ENCODE measurements around the gene CNPY4. TPM values are rescaled to one million over a fixed set of nuclear protein-coding genes. Genes with fewer than 3 reads are reported as not detected.

The CNPY4 gene
- total and polyA plus RNA-seq, 2 donors from 2014 or later = 11.6 to 22.0 TPM

DNA sequence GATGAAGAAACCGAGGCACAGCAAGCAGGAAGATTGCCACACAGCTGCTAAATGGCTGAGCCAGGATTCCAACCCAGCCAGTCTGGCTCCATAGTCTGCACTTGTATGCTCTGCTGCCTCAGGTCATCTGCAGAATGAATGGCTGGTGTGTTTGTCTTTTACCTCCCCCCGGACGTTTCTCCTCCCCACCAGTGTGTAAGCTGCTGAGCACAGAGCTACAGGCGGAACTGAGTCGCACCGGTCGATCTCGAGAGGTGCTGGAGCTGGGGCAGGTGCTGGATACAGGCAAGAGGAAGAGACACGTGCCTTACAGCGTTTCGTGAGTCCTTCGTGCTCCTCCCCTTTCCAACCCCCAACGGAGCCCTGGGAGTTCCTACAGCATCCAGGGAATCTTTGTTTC lies 2.6 kb downstream of the CNPY4 start:
- H3K27ac ChIP-seq (ENCODE audit: low read depth in 2 of 2, low read length in 2 of 2) = no peak overlapping the region
- no peaks in the 10 kb centered on the region for H3K27me3 ChIP-seq (ENCODE audit: control insufficient read depth, insufficient read depth, low read length)
- peaks cover 0 to 16% (median 16%) of the 10 kb centered on the region in 3 donors for H3K4me1 ChIP-seq (ENCODE audit: control insufficient read depth in 2 of 3, insufficient read depth in 2 of 3, low read depth in 1 of 3, low read length in 3 of 3)
- no peak overlapping the region for H3K4me3 ChIP-seq (ENCODE audit: low read length in 3 of 3)
- no peak for TF ChIP-seq CTCF (IDR thresholded peaks at IDR 0.05; ENCODE audit: borderline replicate concordance, extremely low read depth, insufficient read depth)
- intact Hi-C loops (cut with DNase I) = no loop called here
- DNase-seq (peak in 1 of 5 donors; percentile 47), FAIRE-seq (no peak)
- no peaks in the 10 kb centered on the region for H3K9me3 ChIP-seq (ENCODE audit: control insufficient read depth in 2 of 3, insufficient read depth in 1 of 3, low read length in 3 of 3)
- H3K9ac ChIP-seq (ENCODE audit: low read length in 3 of 3) = no peak overlapping the region
- no peaks in the 10 kb centered on the region for H3K36me3 ChIP-seq (ENCODE audit: control insufficient read depth in 2 of 3, insufficient read depth in 3 of 3, low read length in 3 of 3)

DNA sequence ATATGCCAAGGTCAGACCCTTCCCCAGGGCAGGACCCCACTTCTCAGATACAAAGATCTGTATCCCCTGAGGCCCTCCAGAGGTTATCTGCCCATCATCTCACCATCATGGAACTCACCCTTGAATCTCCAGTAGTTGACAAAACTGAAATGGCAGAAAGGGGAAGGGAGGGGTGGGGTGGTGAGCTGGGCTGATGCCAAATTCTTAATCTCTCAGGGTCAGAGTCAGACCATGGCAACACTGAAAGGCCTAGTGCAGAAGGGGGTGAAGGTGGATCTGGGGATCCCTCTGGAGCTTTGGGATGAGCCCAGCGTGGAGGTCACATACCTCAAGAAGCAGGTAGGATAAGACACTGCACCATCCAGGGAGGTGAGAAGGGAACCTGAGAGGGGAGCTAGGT lies 3.1 kb downstream of the CNPY4 start:
- H3K9ac ChIP-seq (ENCODE audit: low read length in 3 of 3) = no peak overlapping the region
- H3K4me3 ChIP-seq (ENCODE audit: low read length in 3 of 3) = no peak overlapping the region
- intact Hi-C loops (cut with DNase I) = no loop called here
- FAIRE-seq = no peak
- no peaks in the 10 kb centered on the region for H3K36me3 ChIP-seq (ENCODE audit: control insufficient read depth in 2 of 3, insufficient read depth in 3 of 3, low read length in 3 of 3)
- H3K27me3 ChIP-seq (ENCODE audit: control insufficient read depth, insufficient read depth, low read length) = no peaks in the 10 kb centered on the region
- no peak for DNase-seq
- no peaks in the 10 kb centered on the region for H3K9me3 ChIP-seq (ENCODE audit: control insufficient read depth in 2 of 3, insufficient read depth in 1 of 3, low read length in 3 of 3)
- TF ChIP-seq CTCF (IDR thresholded peaks at IDR 0.05; ENCODE audit: borderline replicate concordance, extremely low read depth, insufficient read depth) = no peak
- H3K4me1 ChIP-seq (ENCODE audit: control insufficient read depth in 2 of 3, insufficient read depth in 2 of 3, low read depth in 1 of 3, low read length in 3 of 3) = peaks cover 0 to 16% (median 16%) of the 10 kb centered on the region in 3 donors
- H3K27ac ChIP-seq (ENCODE audit: low read depth in 2 of 2, low read length in 2 of 2) = no peak overlapping the region

GRCh38 chr7:100124301-100125230 lies 5.1 kb downstream of the CNPY4 start:
- H3K9me3 ChIP-seq (ENCODE audit: control insufficient read depth in 2 of 3, insufficient read depth in 1 of 3, low read length in 3 of 3) = no peaks in the 10 kb centered on the region
- no peak for FAIRE-seq
- no peak overlapping the region for H3K4me3 ChIP-seq (ENCODE audit: low read length in 3 of 3)
- DNase-seq = peak in 1 of 5 donors; percentile 45
- H3K9ac ChIP-seq (ENCODE audit: low read length in 3 of 3) = no peak overlapping the region
- H3K4me1 ChIP-seq (ENCODE audit: control insufficient read depth in 2 of 3, insufficient read depth in 2 of 3, low read depth in 1 of 3, low read length in 3 of 3) = peaks cover 0 to 19% (median 15%) of the 10 kb centered on the region in 3 donors
- no peak overlapping the region for H3K27ac ChIP-seq (ENCODE audit: low read depth in 2 of 2, low read length in 2 of 2)
- intact Hi-C loops (cut with DNase I) = no loop called here
- H3K36me3 ChIP-seq (ENCODE audit: control insufficient read depth in 2 of 3, insufficient read depth in 3 of 3, low read length in 3 of 3) = no peaks in the 10 kb centered on the region
- no peak for TF ChIP-seq CTCF (IDR thresholded peaks at IDR 0.05; ENCODE audit: borderline replicate concordance, extremely low read depth, insufficient read depth)
- H3K27me3 ChIP-seq (ENCODE audit: control insufficient read depth, insufficient read depth, low read length) = no peaks in the 10 kb centered on the region

Data from kidney (tissue), 14 donors.